ENCODE data around the gene PRX.
A peak's percentile ranks its signal among the peaks of the same experiment; 100 is the strongest.
"Not testable (repeated sequence)": the region's sequence is repeated elsewhere in the genome, so short reads cannot be mapped to it uniquely, and the experiment has no call there.

The PRX gene

GRCh38 chr19:40379446-40380198 lies 33.6 kb downstream of the PRX start:
- DNase-seq, result no peak
- TF ChIP-seq POLR2A (IDR thresholded peaks at IDR 0.05; ENCODE audit: low read length) (no peak), GATA1 (IDR thresholded peaks at IDR 0.05; ENCODE audit: low read depth, low read length) (no peak)

- DNase-seq, result no peak
- no peak for TF ChIP-seq POLR2A (IDR thresholded peaks at IDR 0.05; ENCODE audit: low read length)
Measured at GRCh38 chr19:40378509-40378908, 34.7 kb downstream of the PRX start.

- TF ChIP-seq POLR2A (IDR thresholded peaks at IDR 0.05; ENCODE audit: low read length), result no peak
- no peak for DNase-seq
Measured at GRCh38 chr19:40377876-40378385, 35.2 kb downstream of the PRX start.

GRCh38 chr19:40376286-40376862 lies 36.8 kb downstream of the PRX start:
- TF ChIP-seq GATA1 (IDR thresholded peaks at IDR 0.05; ENCODE audit: low read depth, low read length) (no peak), POLR2A (IDR thresholded peaks at IDR 0.05; ENCODE audit: low read length) (no peak)
- no peak for DNase-seq

- TF ChIP-seq GATA1 (IDR thresholded peaks at IDR 0.05; ENCODE audit: low read depth, low read length) (no peak), POLR2A (IDR thresholded peaks at IDR 0.05; ENCODE audit: low read length) (no peak)
- no peak for DNase-seq
Measured at GRCh38 chr19:40374084-40374483, 39.1 kb downstream of the PRX start.

- no peak for DNase-seq
- TF ChIP-seq POLR2A (IDR thresholded peaks at IDR 0.05; ENCODE audit: low read length) (no peak), GATA1 (IDR thresholded peaks at IDR 0.05; ENCODE audit: low read depth, low read length) (no peak)
Measured at GRCh38 chr19:40371802-40372122, 41.4 kb downstream of the PRX start.

- peak; percentile 13 to 46 for DNase-seq
- no peak for TF ChIP-seq GATA1 (IDR thresholded peaks at IDR 0.05; ENCODE audit: low read depth, low read length)
- no peak for TF ChIP-seq POLR2A (IDR thresholded peaks at IDR 0.05; ENCODE audit: low read length)
Measured at GRCh38 chr19:40370997-40371801, 42.0 kb downstream of the PRX start.

GRCh38 chr19:40370253-40370652 lies 42.9 kb downstream of the PRX start:
- DNase-seq, result not testable (repeated sequence)

- no peak for DNase-seq
- TF ChIP-seq POLR2A (IDR thresholded peaks at IDR 0.05; ENCODE audit: low read length), result no peak
- no peak for TF ChIP-seq GATA1 (IDR thresholded peaks at IDR 0.05; ENCODE audit: low read depth, low read length)
Measured at GRCh38 chr19:40369797-40370196, 43.4 kb downstream of the PRX start.

- no peak for DNase-seq
- no peak for TF ChIP-seq POLR2A (IDR thresholded peaks at IDR 0.05; ENCODE audit: low read length)
- TF ChIP-seq GATA1 (IDR thresholded peaks at IDR 0.05; ENCODE audit: low read depth, low read length), result no peak
Measured at GRCh38 chr19:40367577-40368434, 45.4 kb downstream of the PRX start.

GRCh38 chr19:40366697-40367561 lies 46.2 kb downstream of the PRX start:
- no peak for TF ChIP-seq GATA1 (IDR thresholded peaks at IDR 0.05; ENCODE audit: low read depth, low read length)
- no peak for TF ChIP-seq POLR2A (IDR thresholded peaks at IDR 0.05; ENCODE audit: low read length)
- peak; percentile 42 to 44 for DNase-seq

GRCh38 chr19:40365613-40366401 lies 47.4 kb downstream of the PRX start:
- DNase-seq, result peak; percentile 87 to 92
- TF ChIP-seq POLR2A (IDR thresholded peaks at IDR 0.05; ENCODE audit: low read length), result no peak
- no peak for TF ChIP-seq GATA1 (IDR thresholded peaks at IDR 0.05; ENCODE audit: low read depth, low read length)

Data from erythroblast (primary cell).